Transverse colon (tissue), 4 donors: ENCODE data around the gene SUZ12.
"Not testable (repeated sequence)": the region's sequence is repeated elsewhere in the genome, so short reads cannot be mapped to it uniquely, and the experiment has no call there.

Experiments used
- CTCF ChIP-seq, 5 experiments: fragments of 200-600 bp in 3 of 5; fragments of 450-650 bp in 2 of 5; sonication (generic) in 3 of 5; IDR thresholded peaks; 1 replicate in 2 of 5; 2 replicates in 3 of 5; pipeline ENCODE4 v1.5.1; 2016 to 2017; ENCODE audit warnings: antibody characterized with exemption in 5 of 5, inconsistent platforms in 3 of 5, mild to moderate bottlenecking in 2 of 5, moderate library complexity in 1 of 5
- EP300 ChIP-seq: sonication (generic); formaldehyde crosslinking; IDR thresholded peaks from one replicate; pipeline ENCODE4 v1.6.1; 2017; ENCODE audit warnings: antibody characterized with exemption, low read depth
- POLR2A ChIP-seq: fragments of 450-650 bp; IDR thresholded peaks from one replicate; pipeline ENCODE4 v1.6.1; 2016; ENCODE audit warnings: antibody characterized with exemption, mild to moderate bottlenecking, moderate library complexity
- POLR2AphosphoS5 ChIP-seq, 3 donors: sonication (generic); formaldehyde crosslinking; IDR thresholded peaks; one replicate each; pipeline ENCODE4 v1.6.1; 2016; ENCODE audit warnings: antibody characterized with exemption in 3 of 3

- not testable (repeated sequence) for TF ChIP-seq POLR2AphosphoS5 (IDR thresholded peaks at IDR 0.05); EP300; POLR2A; CTCF (IDR thresholded peaks at IDR 0.05)
Observed at GRCh38 chr17:31912705-31913104, 24.1 kb upstream of the SUZ12 start.
